NCI-H526 (cell line): ENCODE data around the gene ACTR8.

Experiments used
- DNase-seq, 2 experiments: peaks; one replicate each; lab custom pipeline; 2025; lab: John Stamatoyannopoulos, UW

ACTR8 gene

GRCh38 chr3:53863145-53863544 is 18.8 kb downstream of the ACTR8 start:
- DNase-seq, result peak; percentile 79 to 89

GRCh38 chr3:53862241-53862640 is 19.7 kb downstream of the ACTR8 start:
- no peak for DNase-seq

DNA sequence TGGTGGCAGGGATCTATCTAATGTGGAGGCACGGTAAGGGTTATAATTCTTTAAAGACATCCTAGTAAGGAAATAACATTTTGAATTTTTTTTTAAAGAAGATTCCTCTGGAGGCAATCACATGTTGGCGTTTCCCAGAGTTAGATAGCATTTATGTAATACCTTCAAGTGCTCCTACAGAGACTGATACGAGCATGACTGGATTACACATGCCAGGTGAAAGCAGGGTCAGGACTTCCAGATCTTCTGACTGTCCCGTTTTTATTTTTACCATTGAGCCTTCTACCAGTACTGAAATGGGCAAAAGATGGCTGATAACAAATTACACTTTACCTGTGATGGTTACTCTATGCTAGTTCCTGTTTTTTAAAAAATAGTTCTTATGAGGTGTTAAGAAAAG is 21.8 kb downstream of the ACTR8 start:
- no peak for DNase-seq

- DNase-seq, result peak; percentile 37 to 72
Observed at GRCh38 chr3:53859178-53859577, 22.8 kb downstream of the ACTR8 start.

DNA sequence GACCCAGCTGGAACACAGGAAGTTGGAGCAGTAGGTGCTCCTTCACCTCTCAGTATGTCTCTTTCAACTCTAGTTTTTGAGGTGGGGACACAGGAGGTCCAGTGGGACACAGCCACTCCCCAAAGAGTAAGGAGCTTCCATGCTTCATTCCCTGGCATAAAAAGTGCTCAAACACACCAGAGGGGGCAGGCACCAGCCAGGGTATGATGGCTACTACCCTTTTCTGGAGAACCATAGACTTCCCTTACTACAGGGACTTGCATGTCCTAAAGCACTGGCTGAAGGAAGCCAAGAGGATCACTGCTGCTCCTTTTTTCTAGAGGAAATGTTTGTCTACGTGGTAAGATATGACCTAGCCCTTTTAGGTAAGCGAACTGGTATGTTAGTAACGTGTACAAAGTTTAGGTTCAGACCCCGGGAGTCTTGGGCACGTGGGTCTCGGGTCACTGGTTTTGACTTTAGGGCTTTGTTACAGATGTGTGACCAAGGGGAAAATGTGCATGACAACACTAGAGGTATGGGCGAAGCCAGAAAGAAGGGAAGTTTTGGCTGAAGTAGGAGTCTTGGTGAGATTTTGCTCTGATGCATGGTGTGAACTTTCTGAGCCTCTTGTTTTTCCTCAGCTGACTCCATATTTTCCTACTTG is 23.7 kb downstream of the ACTR8 start:
- peak in 1 of 2 experiments; percentile 15 for DNase-seq

- no peak for DNase-seq
Observed at GRCh38 chr3:53856964-53857363, 25.0 kb downstream of the ACTR8 start.

GRCh38 chr3:53850895-53851294 is 31.1 kb downstream of the ACTR8 start:
- no peak for DNase-seq

GRCh38 chr3:53849916-53850315 is 32.0 kb downstream of the ACTR8 start:
- DNase-seq, result no peak

DNA sequence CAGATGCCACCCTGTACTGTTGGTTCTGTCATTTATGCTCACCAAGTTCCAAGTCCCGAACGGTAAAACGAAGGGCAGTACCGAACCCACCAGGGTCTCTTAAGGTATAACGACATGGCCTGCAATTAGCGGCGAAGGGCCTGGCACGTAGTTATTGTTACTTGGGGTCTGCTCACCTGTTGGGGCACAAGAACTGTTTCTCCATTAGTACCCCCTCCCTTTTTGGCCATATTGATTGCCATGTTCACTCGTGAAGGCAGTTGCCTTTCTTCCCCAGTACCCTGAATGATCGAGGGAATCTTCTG is 35.1 kb downstream of the ACTR8 start:
- peak in 1 of 2 experiments; percentile 56 for DNase-seq

GRCh38 chr3:53846134-53846850 is 35.7 kb downstream of the ACTR8 start, which contains the start of the genes CHDH and IL17RB:
CHDH (minus strand) TSS chr3:53846419; CDS start chr3:53824008, 22,411 bp downstream.
IL17RB (plus strand) TSS chr3:53846568; CDS start chr3:53846589, 21 bp downstream.
- peak; percentile 66 to 94 for DNase-seq

- DNase-seq, result no peak
Observed at GRCh38 chr3:53845881-53846133, 36.1 kb downstream of the ACTR8 start.

DNA sequence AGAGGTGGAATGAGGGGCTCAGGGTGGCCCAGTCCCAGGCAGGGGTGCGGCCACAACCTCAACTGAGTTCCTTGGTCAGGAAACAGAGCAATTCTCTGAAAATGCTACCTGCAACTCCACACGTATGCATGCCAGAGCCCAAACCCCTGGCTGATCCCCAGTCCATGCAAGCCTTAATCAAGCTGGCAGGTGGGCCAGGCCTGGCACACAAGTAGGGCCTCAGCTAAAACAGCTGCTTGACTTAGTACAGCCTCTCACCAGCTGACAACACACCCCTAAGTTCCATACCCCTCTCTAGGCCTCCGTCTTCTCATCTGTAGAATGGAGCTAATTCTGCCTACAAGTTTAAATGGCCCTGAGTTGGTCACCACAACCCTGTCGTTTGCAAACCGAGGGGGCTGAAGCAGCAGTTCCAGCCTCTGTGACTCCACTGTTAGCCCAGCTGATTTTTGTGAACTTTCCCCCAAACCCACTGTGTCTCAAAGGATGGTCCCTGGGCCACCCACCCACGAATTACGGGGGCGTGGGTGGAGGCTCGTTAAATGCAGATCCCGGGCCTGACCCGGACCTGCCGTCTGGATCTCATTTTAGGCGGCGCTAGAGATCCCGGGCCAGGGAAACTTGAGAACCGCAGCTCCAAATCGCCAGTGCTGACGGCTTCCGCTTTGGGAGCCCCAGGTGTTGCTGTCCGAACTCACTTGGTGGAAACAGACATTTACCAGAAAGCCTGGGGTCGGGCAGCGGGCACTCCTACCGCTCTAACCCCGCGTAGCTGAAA is 36.7 kb downstream of the ACTR8 start:
- peak; percentile 20 to 76 for DNase-seq

GRCh38 chr3:53844262-53845102 is 37.5 kb downstream of the ACTR8 start:
- DNase-seq, result peak; percentile 32 to 56

- peak in 1 of 2 experiments; percentile 69 for DNase-seq
Observed at GRCh38 chr3:53843195-53844177, 38.5 kb downstream of the ACTR8 start.

GRCh38 chr3:53842436-53843194 is 39.3 kb downstream of the ACTR8 start:
- peak; percentile 98 for DNase-seq

GRCh38 chr3:53841296-53841695 is 40.7 kb downstream of the ACTR8 start:
- peak in 1 of 2 experiments; percentile 20 for DNase-seq

DNA sequence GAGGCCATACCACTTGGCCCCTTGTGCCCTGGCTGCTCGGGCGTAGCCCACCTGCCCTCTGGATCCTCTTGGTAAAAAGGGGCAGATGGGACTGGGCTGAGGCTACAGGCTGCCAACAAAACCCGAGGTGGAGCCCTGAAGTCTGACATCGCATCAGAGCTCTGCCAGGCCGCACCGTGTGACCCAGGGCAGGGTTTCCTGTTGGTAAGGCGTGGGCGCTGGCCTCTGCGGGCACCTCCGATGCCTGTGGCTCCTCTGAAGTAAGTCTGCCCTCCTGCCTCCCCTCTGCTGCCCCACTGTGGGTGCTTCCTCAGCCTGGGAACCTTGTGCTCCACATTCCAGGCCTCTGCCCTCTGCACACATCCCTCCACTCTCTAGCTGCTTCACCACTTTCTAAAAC is 44.6 kb downstream of the ACTR8 start:
- DNase-seq, result no peak

DNA sequence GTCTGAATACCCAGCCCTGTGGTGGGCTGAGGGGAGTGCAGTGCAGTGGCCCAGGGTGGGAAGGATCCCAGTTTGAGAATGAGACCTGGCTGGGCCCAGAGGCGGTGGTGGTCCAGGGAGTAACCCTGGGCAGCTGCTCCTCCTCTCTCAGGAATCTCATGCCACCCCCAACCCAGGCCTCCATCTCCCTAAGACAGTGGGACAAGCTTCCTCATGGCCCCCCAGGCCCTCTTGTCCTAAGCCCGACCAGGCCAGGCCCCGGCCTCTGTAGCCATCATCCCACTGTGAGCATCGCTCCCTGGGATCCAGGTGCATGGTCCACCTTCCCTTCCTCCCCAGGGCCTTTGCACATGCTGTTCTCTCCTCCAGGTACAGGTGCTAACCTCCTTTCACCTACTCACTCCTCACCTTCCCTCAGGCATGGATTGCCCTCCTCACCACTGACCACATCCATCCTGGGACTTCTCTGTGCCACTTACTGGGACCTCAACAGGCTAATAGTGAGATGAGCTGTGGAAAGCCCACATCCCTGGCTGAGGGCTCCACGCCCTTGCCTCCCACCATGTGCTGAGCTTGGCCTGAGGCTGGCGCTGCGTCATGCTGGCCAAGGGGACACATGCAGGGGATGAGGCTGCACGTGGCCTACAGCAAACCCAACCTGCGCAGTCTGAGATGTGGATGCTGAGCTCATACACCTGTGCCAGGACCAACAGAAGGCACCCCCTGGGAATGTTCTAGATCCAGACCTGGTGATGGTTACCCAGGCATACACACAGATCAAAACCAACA is 45.7 kb downstream of the ACTR8 start:
- DNase-seq, result no peak

GRCh38 chr3:53835257-53835656 is 46.7 kb downstream of the ACTR8 start:
- no peak for DNase-seq
